CD4-positive, alpha-beta memory T cell (primary cell): ENCODE data around the gene USP48. TPM values are rescaled to one million over a fixed set of nuclear protein-coding genes. Genes with fewer than 3 reads are reported as not detected.
"Not testable (repeated sequence)": the region's sequence is repeated elsewhere in the genome, so short reads cannot be mapped to it uniquely, and the experiment has no call there.

ENCODE experiments used
- CTCF ChIA-PET: fragments of 350-600 bp; sonication (Branson Sonifier 250); formaldehyde crosslinking; loops from one replicate; lab custom pipeline; 2021; ENCODE audit warnings: inconsistent platforms; ENCODE audit not compliant: partially characterized antibody; lab: Charles Lee
- POLR2A ChIA-PET: fragments of 350-600 bp; sonication (Branson Sonifier 250); formaldehyde crosslinking; loops from one replicate; lab custom pipeline; 2021; ENCODE audit not compliant: partially characterized antibody; lab: Charles Lee
- DNase-seq, 5 donors: peaks; one replicate each; pipeline versions ENCODE4 v3.0.0 to v3.0.0-alpha.2; 2020 to 2022; ENCODE audit warnings: mixed read lengths in 1 of 5
- H3K27ac ChIP-seq: one replicate; pipeline ENCODE4 v1.7.0; 2013; ENCODE audit warnings: low read depth, low read length
- H3K27me3 ChIP-seq: 2 replicates; pipeline ENCODE4 v1.7.0; 2013; ENCODE audit warnings: mild to moderate bottlenecking, low read length, moderate library complexity; ENCODE audit not compliant: insufficient read depth
- H3K36me3 ChIP-seq: 2 replicates; pipeline ENCODE4 v1.7.0; 2013; ENCODE audit warnings: mild to moderate bottlenecking, low read length, moderate library complexity; ENCODE audit not compliant: insufficient read depth
- H3K4me1 ChIP-seq: 2 replicates; pipeline ENCODE4 v1.7.0; 2013; ENCODE audit warnings: mild to moderate bottlenecking, low read length, moderate library complexity; ENCODE audit not compliant: insufficient read depth
- H3K4me3 ChIP-seq, 2 donors: one replicate each; pipeline ENCODE4 v1.7.0; 2013; ENCODE audit warnings: low read length in 2 of 2, mild to moderate bottlenecking in 1 of 2
- H3K9me3 ChIP-seq, 2 donors: one replicate each; pipeline ENCODE4 v1.7.0; 2013; ENCODE audit warnings: low read length in 2 of 2, control low read depth in 1 of 2; ENCODE audit not compliant: control insufficient read depth in 1 of 2
- H3K27ac Mint-ChIP-seq, 7 donors: one replicate each; pipeline ENCODE4 v1.8.0; 2020 to 2021; ENCODE audit warnings: mixed read lengths in 7 of 7, mild to moderate bottlenecking in 6 of 7, inconsistent platforms in 3 of 7, moderate library complexity in 3 of 7
- H3K27me3 Mint-ChIP-seq, 2 donors: one replicate each; pipeline ENCODE4 v1.8.0; 2020 to 2021; ENCODE audit warnings: mixed read lengths in 2 of 2
- H3K36me3 Mint-ChIP-seq, 2 donors: one replicate each; pipeline ENCODE4 v1.8.0; 2020 to 2021; ENCODE audit warnings: mixed read lengths in 2 of 2, inconsistent platforms in 1 of 2, mild to moderate bottlenecking in 1 of 2
- H3K4me1 Mint-ChIP-seq, 4 donors: one replicate each; pipeline ENCODE4 v1.8.0; 2020 to 2021; ENCODE audit warnings: mixed read lengths in 4 of 4, mild to moderate bottlenecking in 1 of 4
- H3K4me3 Mint-ChIP-seq, 8 donors: one replicate each; pipeline ENCODE4 v1.8.0; 2020 to 2021; ENCODE audit warnings: mixed read lengths in 8 of 8, mild to moderate bottlenecking in 7 of 8, moderate library complexity in 6 of 8, inconsistent platforms in 3 of 8
- H3K9me3 Mint-ChIP-seq, 8 donors: one replicate each; pipeline ENCODE4 v1.8.0; 2020 to 2021; ENCODE audit warnings: mixed read lengths in 8 of 8, mild to moderate bottlenecking in 5 of 8, inconsistent platforms in 3 of 8, moderate library complexity in 1 of 8
- intact Hi-C: fragments of 100-400 bp; cut with micrococcal nuclease; formaldehyde crosslinking; loops from one replicate; pipeline ENCODE4 v1.15.1; 2023
- polyA plus RNA-seq, 2 donors: library from polyadenylated mRNA; unstranded; fragments of 300-500 nt; fragmentation: Illumina TruSeq; gene quantifications; one replicate each; pipeline ENCODE4 v1.2.3, GENCODE V29; 2021
- total RNA-seq, 2 experiments: library from RNA; stranded (reverse); gene quantifications; one replicate each; pipeline ENCODE4 v1.2.3, GENCODE V29; 2021

USP48 gene
- total and polyA plus RNA-seq, 4 experiments from 2014 or later, result 36.1 to 117 (median 76.3) TPM

- Histone ChIP-seq H3K4me1 (no peaks in the 10 kb centered on the region), H3K36me3 (no peaks in the 10 kb centered on the region), H3K9me3 (no peaks in the 10 kb centered on the region), H3K27me3 (no peaks in the 10 kb centered on the region), H3K4me3 (no peak overlapping the region), H3K27ac (no peak overlapping the region)
- ChIA-PET POLR2A (interaction anchor here (0.8 kb wide), 1 partner anchor 11 kb away, joined by 3 read pairs; no protein-coding TSS in a partner anchor), CTCF (interaction anchor here (1.1 kb wide), 1 partner anchor 139 kb away, joined by 3 read pairs; no protein-coding TSS in a partner anchor)
- no peak overlapping the region for H3K27ac Mint-ChIP-seq
- H3K4me3 Mint-ChIP-seq, result no peak overlapping the region
- intact Hi-C loops, result no loop called here
- peaks cover 0 to 1% of the 10 kb centered on the region in 2 donors for H3K27me3 Mint-ChIP-seq
- DNase-seq, result no peak
- H3K9me3 Mint-ChIP-seq, result peaks cover 0 to 9% (median 1%) of the 10 kb centered on the region in 8 donors
- H3K4me1 Mint-ChIP-seq, result peaks cover 0 to 3% (median 3%) of the 10 kb centered on the region in 4 donors
- H3K36me3 Mint-ChIP-seq, result no peaks in the 10 kb centered on the region
Measured at GRCh38 chr1:21794656-21795055, 11.7 kb upstream of the USP48 start.

- peaks cover 0 to 9% (median 1%) of the 10 kb centered on the region in 8 donors for H3K9me3 Mint-ChIP-seq
- no peaks in the 10 kb centered on the region for H3K4me1 ChIP-seq
- no peaks in the 10 kb centered on the region for H3K36me3 ChIP-seq
- intact Hi-C loops, result no loop called here
- ChIA-PET CTCF (no interaction called here), POLR2A (no interaction called here)
- H3K36me3 Mint-ChIP-seq, result no peaks in the 10 kb centered on the region
- H3K4me1 Mint-ChIP-seq, result peaks cover 0 to 3% (median 3%) of the 10 kb centered on the region in 4 donors
- no peak overlapping the region for H3K27ac ChIP-seq
- H3K27ac Mint-ChIP-seq, result no peak overlapping the region
- H3K4me3 Mint-ChIP-seq, result no peak overlapping the region
- DNase-seq, result no peak
- H3K27me3 ChIP-seq, result no peaks in the 10 kb centered on the region
- H3K4me3 ChIP-seq, result no peak overlapping the region
- H3K27me3 Mint-ChIP-seq, result peaks cover 3% of the 10 kb centered on the region in 2 donors
- no peaks in the 10 kb centered on the region for H3K9me3 ChIP-seq
Measured at GRCh38 chr1:21793104-21793503, 10.2 kb upstream of the USP48 start.

GRCh38 chr1:21786640-21787039, 3.7 kb upstream of the USP48 start:
- H3K27ac ChIP-seq, result no peak overlapping the region
- Mint-ChIP-seq H3K36me3 (peaks cover 0 to 16% of the 10 kb centered on the region in 2 donors), H3K9me3 (peaks cover 0 to 4% (median 0%) of the 10 kb centered on the region in 8 donors), H3K4me1 (peaks cover 9 to 20% (median 14%) of the 10 kb centered on the region in 4 donors), H3K4me3 (no peak overlapping the region), H3K27me3 (peaks cover 2 to 6% of the 10 kb centered on the region in 2 donors), H3K27ac (peak overlapping the region in 2 of 7 donors; percentile 1 to 37)
- DNase-seq, result no peak
- intact Hi-C loops, result no loop called here
- CTCF ChIA-PET, result no interaction called here
- H3K27me3 ChIP-seq, result no peaks in the 10 kb centered on the region
- POLR2A ChIA-PET, result no interaction called here
- H3K4me3 ChIP-seq, result no peak overlapping the region
- no peaks in the 10 kb centered on the region for H3K36me3 ChIP-seq
- peaks cover 9% of the 10 kb centered on the region for H3K4me1 ChIP-seq
- H3K9me3 ChIP-seq, result no peaks in the 10 kb centered on the region

DNA sequence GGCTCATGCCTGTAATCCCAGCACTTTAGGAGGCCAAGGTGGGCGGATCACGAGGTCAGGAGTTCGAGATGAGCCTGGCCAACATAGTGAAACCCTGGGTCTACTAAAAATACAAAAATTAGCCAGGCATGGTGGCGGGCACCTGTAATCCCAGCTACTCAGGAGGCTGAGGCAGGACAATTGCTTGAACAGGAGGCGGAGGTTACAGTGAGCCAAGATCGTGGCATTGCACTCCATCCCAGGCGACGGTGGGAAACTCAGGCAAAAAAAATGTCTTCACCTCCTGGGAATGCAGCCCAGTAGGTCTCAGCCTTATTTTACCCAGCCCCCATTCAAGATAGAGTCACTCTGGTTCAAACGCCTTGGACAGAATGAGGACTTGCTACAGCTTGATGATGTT, 2.8 kb upstream of the USP48 start:
- H3K36me3 Mint-ChIP-seq, result peaks cover 0 to 16% of the 10 kb centered on the region in 2 donors
- H3K27me3 Mint-ChIP-seq, CTCF ChIA-PET: not testable (repeated sequence)

DNA sequence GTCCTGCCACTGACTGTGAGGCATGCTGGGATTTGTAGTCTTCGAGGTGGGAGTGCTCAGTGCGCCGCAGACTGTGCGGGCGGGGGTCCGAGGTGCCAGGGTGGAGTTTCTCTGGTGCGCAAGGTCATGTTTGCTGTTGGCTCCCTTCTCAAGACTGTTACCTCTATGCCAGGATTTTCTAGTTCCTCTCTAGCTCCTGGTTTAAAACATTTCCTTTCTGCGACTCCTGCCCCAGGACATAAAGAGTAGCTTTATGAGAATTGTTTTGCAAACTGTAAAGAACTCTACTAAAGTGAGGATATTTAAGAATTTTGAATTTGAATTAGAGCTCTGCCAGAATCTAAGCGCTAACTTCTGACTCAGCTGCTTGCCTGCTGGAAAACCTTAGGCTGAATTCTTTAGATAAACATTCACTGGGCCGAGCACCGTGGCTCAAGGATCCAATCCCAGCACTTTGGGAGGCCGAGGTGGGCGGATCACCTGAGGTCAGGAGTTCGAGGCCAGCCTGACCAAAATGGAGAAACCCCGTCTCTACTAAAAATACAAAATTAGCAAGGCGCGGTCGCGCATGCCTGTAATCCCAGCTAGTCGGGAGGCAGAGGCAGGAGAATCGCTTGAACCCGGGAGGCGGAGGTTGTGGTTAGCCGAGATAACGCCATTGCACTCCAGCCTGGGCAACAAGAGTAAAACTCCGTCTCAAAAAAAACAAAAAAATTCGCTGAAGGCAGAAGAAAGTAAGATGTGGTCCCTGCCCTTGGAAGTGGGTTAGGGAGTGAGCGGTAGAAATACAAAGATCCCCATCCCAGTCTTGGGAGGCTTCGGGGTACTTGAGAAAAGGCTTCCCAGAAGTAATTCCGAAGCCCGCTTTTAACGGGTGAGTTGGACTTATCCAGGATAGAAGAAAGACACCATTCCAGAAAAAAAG, 992 bp upstream of the USP48 start:
- peak overlapping the region; percentile 47 to 97 for H3K4me3 ChIP-seq
- no peak for DNase-seq
- intact Hi-C loops, result loop anchor here (1.0 to 5.0 kb wide), 3 partner anchors 127 to 268 kb away; partner anchors contain the start of gene CDC42
- H3K27ac ChIP-seq, result peak overlapping the region; percentile 99
- H3K36me3 Mint-ChIP-seq, result peaks cover 0 to 18% of the 10 kb centered on the region in 2 donors
- peaks cover 31% of the 10 kb centered on the region for H3K4me1 ChIP-seq
- peaks cover 19 to 37% (median 28%) of the 10 kb centered on the region in 4 donors for H3K4me1 Mint-ChIP-seq
- POLR2A ChIA-PET, result interaction anchor here (0.9 to 3.7 kb wide), 8 partner anchors 10 to 309 kb away, joined by 3 to 52 read pairs (median 12); partner anchors contain the start of gene CDC42
- H3K9me3 Mint-ChIP-seq, result peaks cover 0 to 4% (median 0%) of the 10 kb centered on the region in 8 donors
- H3K27me3 ChIP-seq, result no peaks in the 10 kb centered on the region
- CTCF ChIA-PET, result interaction anchor here (2.4 kb wide), 1 partner anchor 240 kb away, joined by 9 read pairs; no protein-coding TSS in a partner anchor
- H3K9me3 ChIP-seq, result no peaks in the 10 kb centered on the region
- peak overlapping the region; percentile 100 for H3K27ac Mint-ChIP-seq
- H3K4me3 Mint-ChIP-seq, result peak overlapping the region; percentile 92 to 99 (median 97)
- no peaks in the 10 kb centered on the region for H3K36me3 ChIP-seq
- peaks cover 2 to 6% of the 10 kb centered on the region in 2 donors for H3K27me3 Mint-ChIP-seq

More for the DNA sequence above, 2.8 kb upstream of the USP48 start:
- POLR2A ChIA-PET, result interaction anchor here (0.7 kb wide), 1 partner anchor 497 kb away, joined by 4 read pairs; no protein-coding TSS in a partner anchor
- H3K4me3 ChIP-seq, H3K27ac ChIP-seq, H3K9me3 ChIP-seq, intact Hi-C loops, H3K9me3 Mint-ChIP-seq, H3K36me3 ChIP-seq, DNase-seq, H3K27me3 ChIP-seq: not testable (repeated sequence)
- peaks cover 15% of the 10 kb centered on the region for H3K4me1 ChIP-seq
- Mint-ChIP-seq H3K4me1 (peaks cover 7 to 22% (median 13%) of the 10 kb centered on the region in 4 donors), H3K4me3 (peak overlapping the region in 1 of 8 donors; percentile 28), H3K27ac (peak overlapping the region in 1 of 7 donors; percentile 42)

DNA sequence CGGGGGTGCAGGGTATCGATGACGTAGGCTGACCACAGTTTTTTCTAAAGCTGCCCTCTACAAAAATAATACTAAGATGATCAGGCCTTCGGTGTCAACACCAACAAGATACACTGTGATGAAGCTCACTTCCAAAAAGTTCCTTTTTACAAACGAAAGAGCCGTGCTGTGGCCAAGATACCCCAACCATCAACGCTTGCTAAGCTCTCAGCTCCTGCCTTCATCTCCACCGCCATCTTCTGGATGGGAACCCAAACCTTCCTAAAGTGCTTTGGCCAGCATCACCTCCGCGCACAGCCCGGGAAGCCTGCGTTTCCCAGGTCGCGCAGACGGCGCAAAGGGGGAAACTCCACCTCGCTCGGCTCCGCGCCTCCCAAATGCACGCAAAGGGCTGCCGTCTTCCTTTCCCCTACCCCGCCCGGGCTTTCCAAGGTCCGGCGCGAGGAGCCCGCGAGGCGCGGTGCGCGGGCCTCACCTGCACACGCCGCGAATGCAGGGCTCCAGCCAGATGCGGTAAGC, 541 bp downstream of the USP48 start:
- DNase-seq, result peak; percentile 50 to 74 (median 58)
- POLR2A ChIA-PET, result interaction anchor here (0.7 to 3.7 kb wide), 18 partner anchors 9 to 1149 kb away, joined by 3 to 52 read pairs (median 4); partner anchors contain the start of genes CDC42, HP1BP3 and RAP1GAP
- CTCF ChIA-PET, result interaction anchor here (1.0 to 2.4 kb wide), 6 partner anchors 9 to 242 kb away, joined by 3 to 9 read pairs (median 4); no protein-coding TSS in a partner anchor
- Mint-ChIP-seq H3K4me3 (peak overlapping the region; percentile 92 to 99 (median 97)), H3K27ac (peak overlapping the region; percentile 93 to 100 (median 100)), H3K4me1 (peaks cover 25 to 48% (median 36%) of the 10 kb centered on the region in 4 donors), H3K27me3 (peaks cover 0 to 3% of the 10 kb centered on the region in 2 donors), H3K36me3 (peaks cover 0 to 19% of the 10 kb centered on the region in 2 donors), H3K9me3 (peaks cover 0 to 4% (median 0%) of the 10 kb centered on the region in 8 donors)
- H3K27ac ChIP-seq, result peak overlapping the region; percentile 99
- no peaks in the 10 kb centered on the region for H3K27me3 ChIP-seq
- H3K4me1 ChIP-seq, result peaks cover 41% of the 10 kb centered on the region
- intact Hi-C loops, result loop anchor here (5.0 kb wide), 1 partner anchor 125 kb away; no protein-coding TSS in a partner anchor
- no peaks in the 10 kb centered on the region for H3K36me3 ChIP-seq
- peak overlapping the region; percentile 31 to 97 for H3K4me3 ChIP-seq
- H3K9me3 ChIP-seq, result no peaks in the 10 kb centered on the region
